Lung (tissue), 16 donors: ENCODE data around the gene ADAT1. TPM values are rescaled to one million over a fixed set of nuclear protein-coding genes. Genes with fewer than 3 reads are reported as not detected.

ENCODE experiments used
- ATAC-seq: fragments of 200-7000 bp; cut with Tn5 transposase; one replicate; pipeline ENCODE4 v1.9.1; 2020; ENCODE audit warnings: moderate number of reproducible peaks; ENCODE audit not compliant: insufficient read depth, low FRiP score
- DNase-seq, 3 donors: peaks; one replicate each; pipeline ENCODE4 v3.0.0-alpha.2; 2013 to 2017
- H3K27ac ChIP-seq, 2 donors: one replicate each; pipeline ENCODE4 v1.5.1; 2013; ENCODE audit warnings: mild to moderate bottlenecking in 2 of 2, moderate library complexity in 2 of 2, control low read depth in 1 of 2, inconsistent platforms in 1 of 2, low read depth in 1 of 2, low read length in 1 of 2
- H3K27me3 ChIP-seq, 3 donors: one replicate each; pipeline ENCODE4 v1.5.1; 2013; ENCODE audit warnings: low read length in 2 of 3; ENCODE audit not compliant: control insufficient read depth in 3 of 3, insufficient read depth in 3 of 3
- H3K36me3 ChIP-seq, 4 donors: one replicate each; pipeline ENCODE4 v1.5.1; 2013; ENCODE audit warnings: low read length in 4 of 4, mild to moderate bottlenecking in 1 of 4, moderate library complexity in 1 of 4; ENCODE audit not compliant: control insufficient read depth in 4 of 4, insufficient read depth in 4 of 4
- H3K4me1 ChIP-seq, 5 donors: one replicate each; pipeline ENCODE4 v1.5.1; 2013; ENCODE audit warnings: low read length in 5 of 5, mild to moderate bottlenecking in 2 of 5, moderate library complexity in 1 of 5; ENCODE audit not compliant: control insufficient read depth in 5 of 5, insufficient read depth in 5 of 5
- H3K4me3 ChIP-seq: one replicate; pipeline ENCODE4 v1.5.1; 2013; ENCODE audit warnings: mild to moderate bottlenecking, control low read depth, moderate library complexity
- H3K9ac ChIP-seq, 2 donors: one replicate each; pipeline ENCODE4 v1.5.1; 2013; ENCODE audit warnings: low read length in 2 of 2, control low read depth in 1 of 2; ENCODE audit not compliant: insufficient read depth in 1 of 2
- H3K9me3 ChIP-seq, 4 donors: one replicate each; pipeline ENCODE4 v1.5.1; 2013; ENCODE audit warnings: low read length in 3 of 4, mild to moderate bottlenecking in 1 of 4, moderate library complexity in 1 of 4; ENCODE audit not compliant: control insufficient read depth in 4 of 4, insufficient read depth in 3 of 4
- WGBS, 2 donors: extraction: QIAGEN DNeasy Blood & Tissue Kit; methylation state at CpG; one replicate each; pipeline ENCODE4 v1.1.7; 2013; 5-methylcytosine and 5-hydroxymethylcytosine counted together
- long read RNA-seq, 5 donors: transcript quantifications; one replicate each; lab custom pipeline, GENCODE V29; 2026
- polyA plus RNA-seq, 2 donors: library from polyadenylated mRNA; stranded (reverse); fragments of 200-250 nt; gene quantifications; one replicate each; pipeline ENCODE4 v1.2.1, GENCODE V29; 2013
- total RNA-seq, 2 donors: library from RNA; depleted of rRNA in 1 of 2; stranded (reverse); fragments of >200 nt in 1 of 2; gene quantifications; one replicate each; pipeline ENCODE4 v1.2.1, GENCODE V29; 2014 to 2021
- TF ChIP-seq, protein P1 (sequence below): IDR thresholded peaks from 2 replicates; pipeline ENCODE4 v1.5.1; 2012; ENCODE audit warnings: mild to moderate bottlenecking; ENCODE audit errors: control extremely low read depth, extremely low read depth
- donor health status: control.
- donor health status: control.
- donor health status: Bipolar disorder and iron deficiency.
- donor health status: healthy.
- donor health status: DM: yes; HTN: yes; CAD: no.

The ADAT1 gene, protein sequence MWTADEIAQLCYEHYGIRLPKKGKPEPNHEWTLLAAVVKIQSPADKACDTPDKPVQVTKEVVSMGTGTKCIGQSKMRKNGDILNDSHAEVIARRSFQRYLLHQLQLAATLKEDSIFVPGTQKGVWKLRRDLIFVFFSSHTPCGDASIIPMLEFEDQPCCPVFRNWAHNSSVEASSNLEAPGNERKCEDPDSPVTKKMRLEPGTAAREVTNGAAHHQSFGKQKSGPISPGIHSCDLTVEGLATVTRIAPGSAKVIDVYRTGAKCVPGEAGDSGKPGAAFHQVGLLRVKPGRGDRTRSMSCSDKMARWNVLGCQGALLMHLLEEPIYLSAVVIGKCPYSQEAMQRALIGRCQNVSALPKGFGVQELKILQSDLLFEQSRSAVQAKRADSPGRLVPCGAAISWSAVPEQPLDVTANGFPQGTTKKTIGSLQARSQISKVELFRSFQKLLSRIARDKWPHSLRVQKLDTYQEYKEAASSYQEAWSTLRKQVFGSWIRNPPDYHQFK
- 10 to 100 TPM; 51.8 to 52.6 TPM for total RNA-seq
- polyA plus RNA-seq: 10 to 100 TPM; 14.2 to 26.8 TPM
- long read RNA-seq, donor 1, partial matches to known transcripts: 0 of 1 reads
- long read RNA-seq, donor 1, other reads (novel, unspliced or antisense): 0 of 1 reads
- long read RNA-seq, donor 2, partial matches to known transcripts: 0 of 1 reads
- long read RNA-seq, donor 2, other reads (novel, unspliced or antisense): 0 of 1 reads
- long read RNA-seq, donor 3: 0 reads
- long read RNA-seq, donor 4: 0 reads
- long read RNA-seq, donor 5, partial matches to known transcripts: 0 of 3 reads
- long read RNA-seq, donor 5, other reads (novel, unspliced or antisense): 0 of 3 reads

DNA sequence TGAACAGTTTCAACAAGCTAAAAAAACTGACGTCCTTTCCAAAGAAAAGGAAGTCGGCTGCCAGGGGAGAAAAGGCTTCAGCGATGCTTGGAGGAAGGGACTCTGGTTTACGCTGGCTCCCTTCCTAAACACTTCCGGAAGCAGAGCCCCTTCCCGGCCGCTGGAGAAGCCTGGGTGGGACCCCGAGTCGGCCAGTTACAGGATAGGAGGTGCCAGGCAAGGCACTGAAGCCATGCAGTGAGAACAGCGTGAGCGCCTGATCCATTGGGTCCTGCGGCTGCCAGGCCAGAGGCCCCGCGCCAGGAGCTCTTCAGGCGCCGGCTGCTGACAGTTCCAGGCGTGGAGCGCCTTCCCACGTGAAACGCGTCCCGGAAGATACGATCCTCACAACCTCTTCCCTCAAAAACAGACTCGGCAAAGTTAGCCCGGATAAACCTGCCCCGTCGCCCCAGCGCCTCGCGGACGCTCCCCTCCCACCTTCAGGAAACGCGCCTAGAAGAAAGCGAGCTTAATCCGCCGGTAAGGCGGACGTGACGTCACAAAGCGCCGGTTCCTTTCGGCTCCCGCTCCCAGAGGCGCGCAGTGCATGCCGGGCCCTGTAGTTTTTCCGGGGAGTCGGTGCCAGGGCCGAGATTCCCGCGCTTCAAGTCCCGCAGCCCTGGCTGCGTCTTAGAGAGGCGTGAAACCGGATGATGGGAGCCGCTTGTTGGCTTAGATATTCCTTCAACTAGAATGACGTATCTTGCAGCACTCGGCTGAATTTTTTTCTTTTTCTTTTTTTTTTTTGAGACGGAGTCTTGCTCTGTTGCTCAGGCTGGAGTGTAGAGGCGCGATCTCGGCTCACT lies at the start of gene ADAT1:
TSS of gene ADAT1 (minus strand) at position 521 of the 845 bp plus-strand sequence. CDS start 2,482 bp downstream, outside the sequence.
- Histone ChIP-seq H3K4me1 (peaks cover 4 to 8% (median 6%) of the 10 kb centered on the region in 5 donors), H3K9ac (peak within 1 kb of the TSS; percentile 66 to 87), H3K27me3 (no peaks in the 10 kb centered on the region), H3K27ac (peak within 1 kb of the TSS; percentile 91 to 96), H3K4me3 (peak within 1 kb of the TSS; percentile 77), H3K9me3 (no peaks in the 10 kb centered on the region), H3K36me3 (peaks cover 15 to 25% (median 21%) of the 10 kb centered on the region in 4 donors)
- ATAC-seq (peak; percentile 96), DNase-seq (peak; percentile 99)
- TF ChIP-seq, protein P1, sequence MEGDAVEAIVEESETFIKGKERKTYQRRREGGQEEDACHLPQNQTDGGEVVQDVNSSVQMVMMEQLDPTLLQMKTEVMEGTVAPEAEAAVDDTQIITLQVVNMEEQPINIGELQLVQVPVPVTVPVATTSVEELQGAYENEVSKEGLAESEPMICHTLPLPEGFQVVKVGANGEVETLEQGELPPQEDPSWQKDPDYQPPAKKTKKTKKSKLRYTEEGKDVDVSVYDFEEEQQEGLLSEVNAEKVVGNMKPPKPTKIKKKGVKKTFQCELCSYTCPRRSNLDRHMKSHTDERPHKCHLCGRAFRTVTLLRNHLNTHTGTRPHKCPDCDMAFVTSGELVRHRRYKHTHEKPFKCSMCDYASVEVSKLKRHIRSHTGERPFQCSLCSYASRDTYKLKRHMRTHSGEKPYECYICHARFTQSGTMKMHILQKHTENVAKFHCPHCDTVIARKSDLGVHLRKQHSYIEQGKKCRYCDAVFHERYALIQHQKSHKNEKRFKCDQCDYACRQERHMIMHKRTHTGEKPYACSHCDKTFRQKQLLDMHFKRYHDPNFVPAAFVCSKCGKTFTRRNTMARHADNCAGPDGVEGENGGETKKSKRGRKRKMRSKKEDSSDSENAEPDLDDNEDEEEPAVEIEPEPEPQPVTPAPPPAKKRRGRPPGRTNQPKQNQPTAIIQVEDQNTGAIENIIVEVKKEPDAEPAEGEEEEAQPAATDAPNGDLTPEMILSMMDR: no peak
- WGBS, 2 donors: 0% methylated on average over 62 of the region's 62 CpGs

DNA sequence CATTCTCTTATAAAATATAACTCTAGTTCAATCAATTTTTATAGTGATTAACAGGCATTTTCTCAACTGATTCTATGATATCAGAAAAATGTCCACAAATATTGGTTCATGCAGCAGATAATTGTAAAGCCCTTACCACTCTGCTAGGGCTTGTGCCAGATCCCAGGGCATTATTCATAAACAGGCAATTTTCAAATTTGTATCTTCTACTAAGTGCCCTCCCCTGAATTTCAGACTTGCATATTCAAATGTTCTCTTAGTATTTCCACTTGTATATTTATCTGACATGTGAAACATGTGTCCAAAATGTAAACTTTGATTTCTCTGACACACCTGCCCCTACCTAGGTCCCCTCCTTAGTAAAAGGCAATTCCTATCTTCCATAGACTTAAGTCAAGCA lies 44.4 kb upstream of the ADAT1 start:
- TF ChIP-seq, protein P1: no peak

DNA sequence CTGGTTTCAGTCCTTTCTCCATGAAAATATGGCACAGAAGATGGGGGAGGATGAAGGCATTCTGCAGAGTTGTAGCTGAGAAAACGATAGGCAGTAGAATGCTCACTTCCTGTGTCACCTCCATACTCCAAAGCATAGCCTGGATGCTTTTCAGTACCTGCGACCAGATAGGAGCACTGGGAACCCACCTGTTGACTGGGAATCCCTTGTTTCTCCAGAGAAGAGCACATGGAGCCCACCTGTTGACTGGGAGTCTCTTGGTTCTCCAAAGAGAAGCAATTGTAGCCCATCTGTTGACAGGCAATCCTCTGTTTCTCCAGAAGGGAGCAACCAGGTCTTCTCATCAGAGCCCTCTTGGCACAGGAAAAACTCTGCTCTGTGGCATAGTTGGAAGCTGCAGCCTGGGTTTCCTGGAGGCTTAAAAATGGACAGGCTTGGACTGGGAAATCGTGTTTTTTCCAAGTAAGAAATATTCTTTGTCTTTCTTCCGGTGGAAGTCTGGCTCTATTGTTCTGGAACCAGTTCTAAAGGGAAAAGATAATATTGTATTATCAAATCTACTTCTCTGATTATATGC lies 37.7 kb upstream of the ADAT1 start:
- no peak for DNase-seq
- no peak overlapping the region for H3K27ac ChIP-seq
- TF ChIP-seq, protein P1: no peak
- no peak overlapping the region for H3K4me3 ChIP-seq
- no peak for ATAC-seq
- H3K4me1 ChIP-seq: peaks cover 0 to 8% (median 0%) of the 10 kb centered on the region in 5 donors
- 71 to 84% methylated on average over 4 of the region's 4 CpGs for WGBS, 2 donors
- H3K9ac ChIP-seq: no peak overlapping the region
- H3K27me3 ChIP-seq: no peaks in the 10 kb centered on the region
- H3K9me3 ChIP-seq: no peaks in the 10 kb centered on the region
- peaks cover 19 to 25% (median 23%) of the 10 kb centered on the region in 4 donors for H3K36me3 ChIP-seq

More for the DNA sequence above, 44.4 kb upstream of the ADAT1 start:
- ATAC-seq (no peak), DNase-seq (no peak)
- Histone ChIP-seq H3K9me3 (no peaks in the 10 kb centered on the region), H3K4me1 (peaks cover 0 to 1% (median 0%) of the 10 kb centered on the region in 5 donors), H3K9ac (no peak overlapping the region), H3K27me3 (no peaks in the 10 kb centered on the region), H3K4me3 (no peak overlapping the region), H3K36me3 (no peaks in the 10 kb centered on the region), H3K27ac (no peak overlapping the region)
